HepG2 (cell line): ENCODE results near the gene CDH12. TPM values are rescaled to one million over a fixed set of nuclear protein-coding genes. Genes with fewer than 3 reads are reported as not detected.
"Not testable (repeated sequence)": the region's sequence is repeated elsewhere in the genome, so short reads cannot be mapped to it uniquely, and the experiment has no call there.

ENCODE experiments used
- ATAC-seq: fragments of 200-7000 bp; cut with Tn5 transposase; 3 replicates; pipeline ENCODE4 v1.9.1; 2020; ENCODE audit warnings: mild to moderate bottlenecking, moderate library complexity
- BruUV-seq: library from RNA; stranded (reverse); fragments of 400-500 nt; replicated peaks from 2 replicates; lab custom pipeline; 2021; lab: Mats Ljungman, UMichigan
- CTCF ChIA-PET: fragments of 300-600 bp; formaldehyde crosslinking; extraction: SDS; loops from one replicate; lab custom pipeline; 2021; ENCODE audit warnings: low total read pairs, inconsistent platforms, low intra/inter-chr PET ratio; lab: Yijun Ruan, JAX
- POLR2A ChIA-PET: fragments of 350-600 bp; sonication (Branson Sonifier 250); formaldehyde crosslinking; loops from one replicate; lab custom pipeline; 2020; ENCODE audit warnings: antibody characterized with exemption, inconsistent platforms; lab: Yijun Ruan, JAX
- DNase-seq: peaks from one replicate; pipeline ENCODE4 v3.0.0-alpha.2; 2015; ENCODE audit warnings: low spot score
- FAIRE-seq: peaks from 3 replicates; lab custom pipeline; 2011; peaks lifted over from hg19 to GRCh38; lab: Jason Lieb, UNC
- H2AFZ ChIP-seq: one replicate; pipeline ENCODE4 v1.6.1; 2011; ENCODE audit warnings: low read length, inconsistent platforms
- H3K27ac ChIP-seq: fragments of 300-600 bp; 3 replicates; pipeline ENCODE4 v1.8.0; 2011; ENCODE audit warnings: mixed run types, mild to moderate bottlenecking, mixed read lengths, low read length, inconsistent platforms; ENCODE audit not compliant: insufficient read depth; ENCODE audit errors: extremely low read length
- H3K27me3 ChIP-seq, 2 experiments: fragments of 200-600 bp in 1 of 2; 2 replicates in 1 of 2; 3 replicates in 1 of 2; pipeline versions ENCODE4 v1.6.0 to v1.8.0; 2011; ENCODE audit warnings: low read length in 2 of 2, mild to moderate bottlenecking in 2 of 2, moderate library complexity in 2 of 2, inconsistent platforms in 1 of 2; ENCODE audit not compliant: insufficient read depth in 2 of 2, control insufficient read depth in 1 of 2
- H3K36me3 ChIP-seq, 2 experiments: fragments of 200-600 bp in 1 of 2; replicated peaks in 1 of 2; 2 replicates in 1 of 2; 3 replicates in 1 of 2; pipeline versions ENCODE4 v1.5.1 to v1.8.0; 2011; ENCODE audit warnings: low read length in 2 of 2, inconsistent platforms in 1 of 2; ENCODE audit not compliant: insufficient read depth in 2 of 2, control insufficient read depth in 1 of 2
- H3K4me1 ChIP-seq: 2 replicates; pipeline ENCODE4 v1.5.1; 2012; ENCODE audit warnings: low read length, inconsistent platforms; ENCODE audit not compliant: insufficient read depth
- H3K4me2 ChIP-seq: 2 replicates; pipeline ENCODE4 v1.6.0; 2011; ENCODE audit warnings: low read depth, low read length, inconsistent platforms
- H3K4me3 ChIP-seq, 3 experiments: fragments of 200-600 bp in 1 of 3; sonication (generic), shearing (Covaris generic) in 1 of 3; replicated peaks in 1 of 3; 2 replicates each; pipeline ENCODE4 v1.5.1; 2011 to 2016; ENCODE audit warnings: low read length in 3 of 3, inconsistent platforms in 2 of 3, low read depth in 2 of 3, mild to moderate bottlenecking in 2 of 3, control low read depth in 1 of 3, mixed read lengths in 1 of 3; ENCODE audit not compliant: insufficient read depth in 1 of 3
- H3K79me2 ChIP-seq: one replicate; pipeline ENCODE4 v1.6.1; 2011; ENCODE audit warnings: low read length, inconsistent platforms; ENCODE audit not compliant: insufficient read depth
- H3K9ac ChIP-seq: 2 replicates; pipeline ENCODE4 v1.6.0; 2011; ENCODE audit warnings: mild to moderate bottlenecking, low read depth, low read length, inconsistent platforms; ENCODE audit not compliant: insufficient read depth
- H3K9me3 ChIP-seq: 2 replicates; pipeline ENCODE4 v1.5.1; 2012; ENCODE audit warnings: mild to moderate bottlenecking, low read length
- H4K20me1 ChIP-seq: 2 replicates; pipeline ENCODE4 v1.6.0; 2011; ENCODE audit warnings: inconsistent platforms, mild to moderate bottlenecking, low read length, moderate library complexity; ENCODE audit not compliant: insufficient read depth
- CAMTA2 ChIP-seq: sonication (generic); formaldehyde crosslinking; IDR thresholded peaks from 2 replicates; pipeline ENCODE4 v1.4.0; 2020; ENCODE audit warnings: mild to moderate bottlenecking, missing genetic modification reagents, borderline replicate concordance
- CSRNP2 ChIP-seq: sonication (generic); formaldehyde crosslinking; conservative IDR thresholded peaks from 2 replicates; pipeline ENCODE4 v1.8.0; 2022; ENCODE audit warnings: low read depth, missing genetic modification reagents
- DNMT3B ChIP-seq: conservative IDR thresholded peaks from 2 replicates; pipeline ENCODE4 v1.6.1; 2016; ENCODE audit warnings: missing biosample characterization, control low read depth
- MATR3 ChIP-seq: sonication (generic); formaldehyde crosslinking; IDR thresholded peaks from 2 replicates; pipeline ENCODE4 v1.4.0; 2020; ENCODE audit warnings: missing genetic modification reagents
- SKI ChIP-seq: fragments of 450-650 bp; IDR thresholded peaks from one replicate; pipeline ENCODE4 v1.6.1; 2018; ENCODE audit warnings: mild to moderate bottlenecking; ENCODE audit not compliant: partially characterized antibody
- SMAD9 ChIP-seq: sonication (generic); formaldehyde crosslinking; IDR thresholded peaks from 2 replicates; pipeline ENCODE4 v1.5.1; 2020; ENCODE audit warnings: mild to moderate bottlenecking, missing genetic modification reagents
- ZNF121 ChIP-seq: sonication (generic); formaldehyde crosslinking; IDR thresholded peaks from 2 replicates; pipeline ENCODE4 v1.5.0; 2020; ENCODE audit warnings: mild to moderate bottlenecking, missing genetic modification reagents
- ZNF441 ChIP-seq: sonication (generic); formaldehyde crosslinking; IDR thresholded peaks from 2 replicates; pipeline ENCODE4 v1.7.0; 2021; ENCODE audit warnings: missing genetic modification reagents, borderline replicate concordance
- WGBS: methylation state at CpG from one replicate; pipeline ENCODE4 v1.1.6; 2017; ENCODE audit warnings: low lambda C conversion rate; 5-methylcytosine and 5-hydroxymethylcytosine counted together
- in situ Hi-C: cut with HindIII; loops from 2 replicates; pipeline ENCODE4 v1.10.0; 2017; ENCODE audit warnings: low pct_unique_long_range_greater_than_20kb; ENCODE audit not compliant: extremely low pct_ligation_motif_present
- intact Hi-C: fragments of 100-400 bp; cut with micrococcal nuclease; formaldehyde crosslinking; loops from one replicate; pipeline ENCODE4 v1.10.0; 2022; ENCODE audit not compliant: unreplicated experiment
- polyA plus RNA-seq, 8 experiments: library from polyadenylated mRNA; depleted of rRNA in 3 of 8; stranded (reverse) in 7 of 8; unstranded in 1 of 8; fragments of >200 nt; fragmentation: Illumina TruSeq in 4 of 8; extraction: Trizol in 4 of 8; gene quantifications; 2 replicates each; pipeline versions ENCODE4 v1.2.1 to v1.2.3, GENCODE V29; 2011 to 2016; ENCODE audit warnings: low read depth in 4 of 8, missing spikeins in 1 of 8, mixed read lengths in 1 of 8; ENCODE audit not compliant: insufficient read depth in 1 of 8
- total RNA-seq, 5 experiments: library from RNA; depleted of rRNA; stranded (reverse); fragments of >200 nt; fragmentation: Illumina TruSeq; extraction: Trizol; gene quantifications; 2 replicates each; pipeline ENCODE4 v1.2.3, GENCODE V29; 2016; ENCODE audit warnings: low read depth in 1 of 5
- TF ChIP-seq, protein P1 (sequence below): sonication (generic); formaldehyde crosslinking; IDR thresholded peaks from 2 replicates; pipeline ENCODE4 v1.8.1; 2023; ENCODE audit warnings: missing genetic modification reagents, inconsistent platforms, borderline replicate concordance
- TF ChIP-seq, protein P2 (sequence below): IDR thresholded peaks from 2 replicates; pipeline ENCODE4 v1.6.1; 2016; ENCODE audit warnings: low read depth, missing genetic modification reagents, missing compliant biosample characterization

CDH12 gene
- total and polyA plus RNA-seq, 2 of the 13 experiments (the other 11 are each of a cell fraction or from before 2014, with no cell fraction given), result not detected

DNA sequence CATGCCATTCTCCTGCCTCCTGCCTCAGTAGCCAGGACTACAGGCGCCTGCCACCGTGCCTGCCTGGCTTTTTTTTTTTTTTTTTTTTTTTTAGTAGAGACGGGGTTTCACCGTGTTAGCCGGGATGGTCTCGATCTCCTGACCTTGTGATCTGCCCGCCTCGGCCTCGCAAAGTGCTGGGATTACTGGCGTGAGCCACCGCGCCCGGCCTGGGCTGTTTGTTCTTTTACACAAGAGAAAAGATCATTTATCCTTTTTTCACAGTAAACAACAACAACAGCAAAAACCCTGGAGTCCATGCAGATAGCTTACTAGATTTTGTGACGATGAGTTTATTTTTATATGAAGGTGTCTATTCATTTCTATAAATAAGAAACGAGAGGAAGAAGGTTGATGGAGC, 538.1 kb downstream of the CDH12 start:
- H3K9ac ChIP-seq, H3K27ac ChIP-seq, H3K27me3 ChIP-seq, H3K4me1 ChIP-seq, ATAC-seq, FAIRE-seq, DNase-seq, H4K20me1 ChIP-seq, H3K36me3 ChIP-seq, H2AFZ ChIP-seq, in situ Hi-C loops, intact Hi-C loops, POLR2A ChIA-PET, H3K4me2 ChIP-seq, H3K4me3 ChIP-seq, CTCF ChIA-PET, H3K79me2 ChIP-seq, BruUV-seq, H3K9me3 ChIP-seq: not testable (repeated sequence)
- 24% methylated on average over 15 of the region's 15 CpGs for WGBS

DNA sequence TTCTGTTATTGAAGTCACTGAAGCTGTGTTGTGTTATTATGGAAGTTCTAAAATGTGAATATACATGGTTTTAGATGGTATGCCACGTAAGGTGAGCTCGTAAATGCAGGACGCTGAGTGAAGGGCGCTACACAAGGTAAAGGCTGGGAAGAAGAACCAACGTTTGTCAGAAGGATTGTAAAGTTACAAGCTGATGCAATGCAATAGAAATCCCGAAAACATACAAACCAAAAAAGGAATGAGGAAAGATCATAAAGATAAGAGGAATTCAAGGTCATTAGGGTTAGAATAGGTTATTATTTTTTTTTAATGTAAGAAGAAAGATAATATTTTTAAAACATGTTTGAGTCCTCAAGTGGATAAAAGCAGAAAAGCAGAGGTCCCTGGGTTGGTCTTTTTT, 538.6 kb downstream of the CDH12 start:
- in situ Hi-C loops, result no loop called here
- Histone ChIP-seq H3K9ac (no peak overlapping the region), H3K79me2 (no peaks in the 10 kb centered on the region), H3K4me2 (no peak overlapping the region), H3K27ac (no peak overlapping the region), H4K20me1 (no peaks in the 10 kb centered on the region), H3K27me3 (no peaks in the 10 kb centered on the region), H3K9me3 (no peaks in the 10 kb centered on the region), H3K36me3 (no peaks in the 10 kb centered on the region), H3K4me1 (no peaks in the 10 kb centered on the region), H3K4me3 (no peak overlapping the region), H2AFZ (no peak overlapping the region)
- ChIA-PET CTCF (no interaction called here), POLR2A (no interaction called here)
- DNase-seq (no peak), FAIRE-seq (no peak), ATAC-seq (no peak)
- BruUV-seq, result no TSS peak
- 16% methylated on average over 6 of the region's 6 CpGs for WGBS
- intact Hi-C loops, result no loop called here
- TF ChIP-seq, protein P1, sequence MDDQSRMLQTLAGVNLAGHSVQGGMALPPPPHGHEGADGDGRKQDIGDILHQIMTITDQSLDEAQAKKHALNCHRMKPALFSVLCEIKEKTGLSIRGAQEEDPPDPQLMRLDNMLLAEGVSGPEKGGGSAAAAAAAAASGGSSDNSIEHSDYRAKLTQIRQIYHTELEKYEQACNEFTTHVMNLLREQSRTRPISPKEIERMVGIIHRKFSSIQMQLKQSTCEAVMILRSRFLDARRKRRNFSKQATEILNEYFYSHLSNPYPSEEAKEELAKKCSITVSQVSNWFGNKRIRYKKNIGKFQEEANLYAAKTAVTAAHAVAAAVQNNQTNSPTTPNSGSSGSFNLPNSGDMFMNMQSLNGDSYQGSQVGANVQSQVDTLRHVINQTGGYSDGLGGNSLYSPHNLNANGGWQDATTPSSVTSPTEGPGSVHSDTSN, result no peak
- TF ChIP-seq DNMT3B (no peak), MATR3 (no peak), SMAD9 (no peak), SKI (no peak), CSRNP2 (CRISPR knock-in tag) (no peak), CAMTA2 (CRISPR knock-in tag) (no peak), ZNF441 (CRISPR knock-in tag) (no peak), ZNF121 (no peak)
- TF ChIP-seq, protein P2, sequence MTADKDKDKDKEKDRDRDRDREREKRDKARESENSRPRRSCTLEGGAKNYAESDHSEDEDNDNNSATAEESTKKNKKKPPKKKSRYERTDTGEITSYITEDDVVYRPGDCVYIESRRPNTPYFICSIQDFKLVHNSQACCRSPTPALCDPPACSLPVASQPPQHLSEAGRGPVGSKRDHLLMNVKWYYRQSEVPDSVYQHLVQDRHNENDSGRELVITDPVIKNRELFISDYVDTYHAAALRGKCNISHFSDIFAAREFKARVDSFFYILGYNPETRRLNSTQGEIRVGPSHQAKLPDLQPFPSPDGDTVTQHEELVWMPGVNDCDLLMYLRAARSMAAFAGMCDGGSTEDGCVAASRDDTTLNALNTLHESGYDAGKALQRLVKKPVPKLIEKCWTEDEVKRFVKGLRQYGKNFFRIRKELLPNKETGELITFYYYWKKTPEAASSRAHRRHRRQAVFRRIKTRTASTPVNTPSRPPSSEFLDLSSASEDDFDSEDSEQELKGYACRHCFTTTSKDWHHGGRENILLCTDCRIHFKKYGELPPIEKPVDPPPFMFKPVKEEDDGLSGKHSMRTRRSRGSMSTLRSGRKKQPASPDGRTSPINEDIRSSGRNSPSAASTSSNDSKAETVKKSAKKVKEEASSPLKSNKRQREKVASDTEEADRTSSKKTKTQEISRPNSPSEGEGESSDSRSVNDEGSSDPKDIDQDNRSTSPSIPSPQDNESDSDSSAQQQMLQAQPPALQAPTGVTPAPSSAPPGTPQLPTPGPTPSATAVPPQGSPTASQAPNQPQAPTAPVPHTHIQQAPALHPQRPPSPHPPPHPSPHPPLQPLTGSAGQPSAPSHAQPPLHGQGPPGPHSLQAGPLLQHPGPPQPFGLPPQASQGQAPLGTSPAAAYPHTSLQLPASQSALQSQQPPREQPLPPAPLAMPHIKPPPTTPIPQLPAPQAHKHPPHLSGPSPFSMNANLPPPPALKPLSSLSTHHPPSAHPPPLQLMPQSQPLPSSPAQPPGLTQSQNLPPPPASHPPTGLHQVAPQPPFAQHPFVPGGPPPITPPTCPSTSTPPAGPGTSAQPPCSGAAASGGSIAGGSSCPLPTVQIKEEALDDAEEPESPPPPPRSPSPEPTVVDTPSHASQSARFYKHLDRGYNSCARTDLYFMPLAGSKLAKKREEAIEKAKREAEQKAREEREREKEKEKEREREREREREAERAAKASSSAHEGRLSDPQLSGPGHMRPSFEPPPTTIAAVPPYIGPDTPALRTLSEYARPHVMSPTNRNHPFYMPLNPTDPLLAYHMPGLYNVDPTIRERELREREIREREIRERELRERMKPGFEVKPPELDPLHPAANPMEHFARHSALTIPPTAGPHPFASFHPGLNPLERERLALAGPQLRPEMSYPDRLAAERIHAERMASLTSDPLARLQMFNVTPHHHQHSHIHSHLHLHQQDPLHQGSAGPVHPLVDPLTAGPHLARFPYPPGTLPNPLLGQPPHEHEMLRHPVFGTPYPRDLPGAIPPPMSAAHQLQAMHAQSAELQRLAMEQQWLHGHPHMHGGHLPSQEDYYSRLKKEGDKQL (CRISPR knock-in tag), result no peak
